GM10248 (cell line): ENCODE data around the gene FANCD2OS.
"Not testable (repeated sequence)": the region's sequence is repeated elsewhere in the genome, so short reads cannot be mapped to it uniquely, and the experiment has no call there.

Source experiments
- CTCF ChIA-PET: fragments of 300-600 bp; sonication (Branson Sonifier 250); formaldehyde crosslinking; extraction: SDS; loops from one replicate; lab custom pipeline; 2021; ENCODE audit warnings: antibody characterized with exemption; lab: Yijun Ruan, JAX
- POLR2A ChIA-PET: fragments of 350-650 bp; sonication (Branson Sonifier 250); formaldehyde crosslinking; extraction: SDS; loops from one replicate; lab custom pipeline; 2020; ENCODE audit warnings: antibody characterized with exemption; lab: Yijun Ruan, JAX
- DNase-seq: peaks from one replicate; pipeline ENCODE4 v3.0.0; 2012; ENCODE audit errors: extremely low spot score
- TF ChIP-seq, protein P1 (sequence below): IDR thresholded peaks from 2 replicates; pipeline ENCODE4 v1.5.1; 2012; ENCODE audit warnings: mild to moderate bottlenecking, low read depth; ENCODE audit errors: extremely low read depth, missing control alignments, control extremely low read depth

The FANCD2OS gene

DNA sequence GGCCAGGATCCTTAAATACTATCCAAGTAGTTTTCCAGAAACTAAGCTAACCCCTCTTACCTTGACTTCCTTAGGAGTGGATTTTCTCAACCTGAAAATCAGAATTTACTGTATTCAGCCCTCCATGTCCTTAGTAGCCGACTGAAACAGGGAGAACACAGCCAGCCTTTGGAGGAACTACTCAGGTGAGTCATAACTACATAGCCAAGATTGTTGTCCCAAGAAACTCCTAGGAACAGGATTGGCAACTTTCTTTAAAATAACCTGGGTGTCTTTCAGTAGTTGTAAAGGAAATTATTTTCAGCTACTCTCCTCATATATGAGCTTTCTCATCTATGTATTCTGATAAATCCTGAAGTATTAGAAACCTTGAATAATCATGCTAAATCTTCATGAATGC, 22.3 kb downstream of the FANCD2OS start:
- TF ChIP-seq, protein P1, sequence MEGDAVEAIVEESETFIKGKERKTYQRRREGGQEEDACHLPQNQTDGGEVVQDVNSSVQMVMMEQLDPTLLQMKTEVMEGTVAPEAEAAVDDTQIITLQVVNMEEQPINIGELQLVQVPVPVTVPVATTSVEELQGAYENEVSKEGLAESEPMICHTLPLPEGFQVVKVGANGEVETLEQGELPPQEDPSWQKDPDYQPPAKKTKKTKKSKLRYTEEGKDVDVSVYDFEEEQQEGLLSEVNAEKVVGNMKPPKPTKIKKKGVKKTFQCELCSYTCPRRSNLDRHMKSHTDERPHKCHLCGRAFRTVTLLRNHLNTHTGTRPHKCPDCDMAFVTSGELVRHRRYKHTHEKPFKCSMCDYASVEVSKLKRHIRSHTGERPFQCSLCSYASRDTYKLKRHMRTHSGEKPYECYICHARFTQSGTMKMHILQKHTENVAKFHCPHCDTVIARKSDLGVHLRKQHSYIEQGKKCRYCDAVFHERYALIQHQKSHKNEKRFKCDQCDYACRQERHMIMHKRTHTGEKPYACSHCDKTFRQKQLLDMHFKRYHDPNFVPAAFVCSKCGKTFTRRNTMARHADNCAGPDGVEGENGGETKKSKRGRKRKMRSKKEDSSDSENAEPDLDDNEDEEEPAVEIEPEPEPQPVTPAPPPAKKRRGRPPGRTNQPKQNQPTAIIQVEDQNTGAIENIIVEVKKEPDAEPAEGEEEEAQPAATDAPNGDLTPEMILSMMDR = no peak

DNA sequence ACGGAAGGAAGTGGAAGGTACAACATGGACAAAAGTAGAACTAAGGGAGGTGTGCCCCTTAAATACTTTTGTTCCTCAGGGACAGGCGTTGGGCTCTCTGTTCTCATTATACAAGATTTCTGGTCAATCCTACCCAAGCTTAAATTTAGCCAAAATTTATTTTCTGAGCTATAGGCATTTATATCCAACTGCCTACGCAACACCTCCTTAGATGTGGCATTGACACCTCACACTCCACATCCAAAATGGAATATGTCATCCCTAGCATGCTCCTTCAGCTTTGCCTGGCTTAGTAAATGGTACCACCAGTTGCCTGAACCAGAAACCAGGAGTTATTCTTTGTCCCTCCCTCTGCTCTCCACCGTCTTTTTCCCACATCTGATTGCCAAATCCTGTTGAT, 26.2 kb downstream of the FANCD2OS start:
- CTCF ChIA-PET = interaction anchor here (1.6 to 2.2 kb wide), 2 partner anchors 8 to 11 kb away, joined by 3 to 5 read pairs; no protein-coding TSS in a partner anchor
- POLR2A ChIA-PET = no interaction called here
- no peak for DNase-seq
- TF ChIP-seq, protein P1 = no peak

More for the DNA sequence above, 22.3 kb downstream of the FANCD2OS start:
- ChIA-PET CTCF (interaction anchor here (1.1 kb wide), 1 partner anchor 8 kb away, joined by 3 read pairs; no protein-coding TSS in a partner anchor), POLR2A (no interaction called here)
- no peak for DNase-seq

DNA sequence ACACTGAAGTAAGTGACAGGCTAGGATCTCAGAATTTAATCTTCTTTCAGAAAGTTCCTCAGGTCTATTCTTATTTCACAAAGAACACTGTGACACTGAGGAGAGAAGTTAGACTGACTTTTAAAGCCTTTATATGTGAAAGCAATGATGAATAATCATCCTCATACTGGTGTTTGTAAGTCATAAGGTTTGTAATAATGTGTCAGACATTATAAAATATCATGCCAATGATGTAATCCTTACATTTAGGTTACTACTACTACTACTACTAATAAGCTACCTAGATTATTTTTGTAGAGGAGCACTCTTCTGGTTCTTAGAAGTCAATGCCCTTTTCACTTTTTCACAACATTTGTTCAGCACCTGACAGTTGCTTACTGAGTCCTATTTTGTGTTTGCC, 33.4 kb downstream of the FANCD2OS start:
- ChIA-PET CTCF (interaction anchor here (0.8 kb wide), 1 partner anchor 14 kb away, joined by 3 read pairs; no protein-coding TSS in a partner anchor), POLR2A (no interaction called here)
- DNase-seq = no peak
- TF ChIP-seq, protein P1 = no peak

DNA sequence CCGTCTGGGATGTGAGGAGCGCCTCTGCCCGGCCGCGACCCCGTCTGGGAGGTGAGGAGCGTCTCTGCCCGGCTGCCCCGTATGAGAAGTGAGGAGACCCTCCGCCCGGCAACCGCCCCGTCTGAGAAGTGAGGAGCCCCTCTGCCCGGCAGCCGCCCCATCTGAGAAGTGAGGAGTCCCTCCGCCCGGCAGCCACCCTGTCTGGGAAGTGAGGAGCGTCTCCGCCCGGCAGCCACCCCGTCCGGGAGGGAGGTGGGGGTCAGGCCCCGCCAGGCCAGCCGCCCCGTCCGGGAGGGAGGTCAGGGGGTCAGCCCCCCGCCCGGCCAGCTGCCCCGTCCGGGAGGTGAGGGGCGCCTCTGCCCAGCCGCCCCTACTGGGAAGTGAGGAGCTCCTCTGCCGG, 38.0 kb downstream of the FANCD2OS start:
- POLR2A ChIA-PET, DNase-seq, CTCF ChIA-PET: not testable (repeated sequence)

DNA sequence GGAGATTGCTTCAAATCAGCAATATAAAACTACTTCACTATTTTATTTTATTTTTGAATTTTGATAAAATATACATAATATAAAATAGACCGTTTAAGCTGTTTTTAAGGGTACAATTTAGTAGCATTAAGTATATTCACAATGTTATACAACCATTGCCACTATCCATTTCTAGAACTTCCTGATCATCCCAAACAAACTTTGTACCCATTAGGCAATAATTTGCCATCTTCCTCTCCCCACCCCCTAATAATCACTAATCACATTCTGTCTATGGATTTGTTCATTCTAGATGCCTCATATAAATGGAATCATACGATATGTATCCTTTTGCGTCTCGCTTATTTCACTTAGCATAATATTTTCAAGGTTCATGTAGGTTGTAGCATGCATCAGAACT, 53.0 kb downstream of the FANCD2OS start:
- DNase-seq = no peak
- ChIA-PET POLR2A (no interaction called here), CTCF (interaction anchor here (1.3 kb wide), 2 partner anchors 12 to 56 kb away, joined by 3 read pairs; no protein-coding TSS in a partner anchor)
- TF ChIP-seq, protein P1 = no peak
